IMR-90 (cell line): ENCODE data around the gene SIX6. TPM values are rescaled to one million over a fixed set of nuclear protein-coding genes. Genes with fewer than 3 reads are reported as not detected.
A peak's percentile ranks its signal among the peaks of the same experiment; 100 is the strongest.

ENCODE experiments used
- ATAC-seq: fragments of 200-7000 bp; cut with Tn5 transposase; 2 replicates; pipeline ENCODE4 v1.9.1; 2020; ENCODE audit warnings: low read depth, mild to moderate bottlenecking, moderate library complexity
- BruUV-seq: library from RNA; stranded (reverse); fragments of 400-500 nt; replicated peaks from 2 replicates; lab custom pipeline; 2021; lab: Mats Ljungman, UMichigan
- CTCF ChIA-PET: fragments of 300-600 bp; formaldehyde crosslinking; extraction: SDS; loops from one replicate; lab custom pipeline; 2021; ENCODE audit warnings: antibody characterized with exemption; lab: Yijun Ruan, JAX
- POLR2A ChIA-PET: fragments of 300-600 bp; sonication (Branson Sonifier 250); formaldehyde crosslinking; loops from one replicate; lab custom pipeline; 2022; ENCODE audit warnings: antibody characterized with exemption; ENCODE audit not compliant: unreplicated experiment; lab: Charles Lee
- DNase-seq: peaks from one replicate; pipeline ENCODE4 v3.0.0; 2013
- H2AFZ ChIP-seq: replicated peaks from 2 replicates; pipeline ENCODE3; 2013; ENCODE audit warnings: low read length, mild to moderate bottlenecking; ENCODE audit not compliant: poor library complexity
- H2AK5ac ChIP-seq: 2 replicates; pipeline ENCODE4 v1.6.1; 2013; ENCODE audit warnings: low read depth, low read length, inconsistent platforms
- H2AK9ac ChIP-seq: replicated peaks from 2 replicates; pipeline ENCODE3; 2013; ENCODE audit warnings: mild to moderate bottlenecking, low read depth, low read length, moderate library complexity; ENCODE audit not compliant: poor library complexity
- H2BK120ac ChIP-seq: 2 replicates; pipeline ENCODE4 v1.6.1; 2013; ENCODE audit warnings: low read depth, low read length, inconsistent platforms
- H2BK15ac ChIP-seq: 3 replicates; pipeline ENCODE4 v1.6.1; 2013; ENCODE audit warnings: low read depth, low read length, inconsistent platforms
- H2BK20ac ChIP-seq: 2 replicates; pipeline ENCODE4 v1.6.1; 2013; ENCODE audit warnings: low read depth, mild to moderate bottlenecking, inconsistent platforms, low read length, moderate library complexity
- H2BK5ac ChIP-seq: 2 replicates; pipeline ENCODE4 v1.6.1; 2013; ENCODE audit warnings: mild to moderate bottlenecking, low read depth, low read length, inconsistent platforms; ENCODE audit not compliant: poor library complexity, severe bottlenecking
- H3K14ac ChIP-seq: replicated peaks from 2 replicates; pipeline ENCODE4 v1.6.1; 2013; ENCODE audit warnings: low read depth, low read length, inconsistent platforms
- H3K18ac ChIP-seq: 2 replicates; pipeline ENCODE4 v1.6.1; 2013; ENCODE audit warnings: low read depth, low read length, control low read depth
- H3K23ac ChIP-seq: 2 replicates; pipeline ENCODE4 v1.6.1; 2013; ENCODE audit warnings: low read depth, low read length, inconsistent platforms
- H3K27ac ChIP-seq: 2 replicates; pipeline ENCODE4 v1.5.1; 2013; ENCODE audit warnings: mild to moderate bottlenecking, control low read depth, low read length; ENCODE audit not compliant: insufficient read depth
- H3K27me3 ChIP-seq: 2 replicates; pipeline ENCODE4 v1.6.1; 2013; ENCODE audit warnings: low read length; ENCODE audit not compliant: control insufficient read depth, insufficient read depth
- H3K36me3 ChIP-seq: 2 replicates; pipeline ENCODE4 v1.6.1; 2013; ENCODE audit warnings: low read length, mixed read lengths; ENCODE audit not compliant: control insufficient read depth, insufficient read depth
- H3K4ac ChIP-seq: 2 replicates; pipeline ENCODE4 v1.6.1; 2013; ENCODE audit warnings: low read depth, low read length, inconsistent platforms
- H3K4me1 ChIP-seq: 2 replicates; pipeline ENCODE4 v1.6.1; 2013; ENCODE audit warnings: low read length, mixed read lengths; ENCODE audit not compliant: control insufficient read depth, insufficient read depth
- H3K4me2 ChIP-seq: 2 replicates; pipeline ENCODE4 v1.6.1; 2013; ENCODE audit warnings: low read depth, mild to moderate bottlenecking, control low read depth, low read length, moderate library complexity
- H3K4me3 ChIP-seq: 2 replicates; pipeline ENCODE4 v1.5.1; 2013; ENCODE audit warnings: low read depth, mild to moderate bottlenecking, control low read depth, low read length, moderate library complexity; ENCODE audit not compliant: insufficient read depth
- H3K56ac ChIP-seq: 2 replicates; pipeline ENCODE4 v1.6.1; 2013; ENCODE audit warnings: low read length, inconsistent platforms; ENCODE audit not compliant: insufficient read depth; ENCODE audit errors: extremely low read depth
- H3K79me1 ChIP-seq, 2 experiments: 2 replicates each; pipeline ENCODE4 v1.6.1; 2013; ENCODE audit warnings: low read length in 2 of 2, inconsistent platforms in 1 of 2, low read depth in 1 of 2
- H3K9ac ChIP-seq: 2 replicates; pipeline ENCODE4 v1.6.1; 2013; ENCODE audit warnings: low read depth, low read length, control low read depth
- H3K9me1 ChIP-seq: 2 replicates; pipeline ENCODE4 v1.6.1; 2013; ENCODE audit warnings: low read length, inconsistent platforms; ENCODE audit not compliant: insufficient read depth
- H3K9me3 ChIP-seq: 2 replicates; pipeline ENCODE4 v1.6.1; 2013; ENCODE audit warnings: low read length; ENCODE audit not compliant: control insufficient read depth, insufficient read depth
- H4K20me1 ChIP-seq: 2 replicates; pipeline ENCODE4 v1.6.1; 2013; ENCODE audit warnings: low read length, inconsistent platforms; ENCODE audit not compliant: insufficient read depth
- H4K5ac ChIP-seq: 2 replicates; pipeline ENCODE4 v1.6.1; 2013; ENCODE audit warnings: mild to moderate bottlenecking, low read depth, low read length, control low read depth
- H4K8ac ChIP-seq, 2 experiments: 2 replicates each; pipeline ENCODE4 v1.6.1; 2013; ENCODE audit warnings: low read depth in 2 of 2, low read length in 2 of 2, control low read depth in 1 of 2, inconsistent platforms in 1 of 2
- H4K91ac ChIP-seq: 2 replicates; pipeline ENCODE4 v1.6.1; 2013; ENCODE audit warnings: low read depth, low read length, inconsistent platforms; ENCODE audit not compliant: insufficient read depth
- BHLHE40 ChIP-seq: fragments of 150-350 bp; IDR thresholded peaks from 2 replicates; pipeline ENCODE4 v1.6.1; 2016; ENCODE audit warnings: mild to moderate bottlenecking, low read depth, low read length
- CHD1 ChIP-seq: IDR thresholded peaks from 2 replicates; pipeline ENCODE4 v1.6.1; 2012; ENCODE audit warnings: low read depth, low read length, improper control_type of control experiment
- CTCF ChIP-seq: conservative IDR thresholded peaks from 2 replicates; pipeline ENCODE4 v1.5.1; 2012; ENCODE audit warnings: mild to moderate bottlenecking, low read depth, low read length, improper control_type of control experiment
- ELK1 ChIP-seq: fragments of 150-350 bp; IDR thresholded peaks from 2 replicates; pipeline ENCODE4 v1.6.1; 2016; ENCODE audit warnings: low read depth, mild to moderate bottlenecking, low read length, moderate library complexity, borderline replicate concordance
- FOS ChIP-seq: fragments of 150-350 bp; IDR thresholded peaks from 2 replicates; pipeline ENCODE4 v1.6.1; 2016; ENCODE audit warnings: low read depth, low read length
- POLR2A ChIP-seq: IDR thresholded peaks from 2 replicates; pipeline ENCODE4 v1.6.1; 2012; ENCODE audit warnings: mild to moderate bottlenecking, low read depth, low read length
- WGBS, 2 experiments: methylation state at CpG; one replicate each; pipeline versions ENCODE4 v1.1.5 to v1.1.7; 2013; ENCODE audit warnings: missing lambda C conversion rate in 2 of 2; ENCODE audit not compliant: insufficient read length in 1 of 2; ENCODE audit errors: extremely low coverage in 2 of 2; 5-methylcytosine and 5-hydroxymethylcytosine counted together
- dilution Hi-C: fragments of 300-500 bp; cut with HindIII; formaldehyde crosslinking; loops from one replicate; pipeline ENCODE4 v1.14.3; 2018; ENCODE audit warnings: low sequenced_read_pairs; ENCODE audit not compliant: unreplicated experiment
- in situ Hi-C: fragments of 300-500 bp; cut with MboI; formaldehyde crosslinking; loops from 3 replicates; pipeline ENCODE4 v1.14.3; 2019; ENCODE audit warnings: low sequenced_read_pairs, inconsistent platforms, mixed read lengths
- intact Hi-C: fragments of 100-400 bp; cut with micrococcal nuclease; formaldehyde crosslinking; loops from 2 replicates; pipeline ENCODE4 v1.10.0; 2022
- polyA plus RNA-seq, 3 experiments: library from polyadenylated mRNA; depleted of rRNA; stranded (reverse); fragments of >200 nt; gene quantifications; 2 replicates each; pipeline ENCODE4 v1.2.3, GENCODE V29; 2012; ENCODE audit warnings: low replicate concordance in 1 of 3
- total RNA-seq: library from RNA; depleted of rRNA; stranded (reverse); fragments of >200 nt; gene quantifications from 2 replicates; pipeline ENCODE4 v1.2.3, GENCODE V29; 2012

Gene SIX6
- total and polyA plus RNA-seq, 2 of the 4 experiments (the other 2 are of a cell fraction): not detected

GRCh38 chr14:60512973-60513571 is 4.1 kb downstream of the SIX6 start:
- H3K9me1 ChIP-seq: no peaks in the 10 kb centered on the region
- ATAC-seq (no peak), DNase-seq (no peak)
- no peak overlapping the region for H2BK120ac ChIP-seq
- dilution Hi-C loops (no loop called here), in situ Hi-C loops (no loop called here), intact Hi-C loops (no loop called here)
- H3K9me3 ChIP-seq: peaks cover 21% of the 10 kb centered on the region
- H3K4me3 ChIP-seq: no peak overlapping the region
- H4K20me1 ChIP-seq: no peaks in the 10 kb centered on the region
- no peak overlapping the region for H3K56ac ChIP-seq
- H3K4me2 ChIP-seq: no peak overlapping the region
- no peak overlapping the region for H3K23ac ChIP-seq
- H3K4me1 ChIP-seq: peaks cover 2% of the 10 kb centered on the region; the same call in 1 of the 2 replicates
- no peak overlapping the region for H4K91ac ChIP-seq
- ChIA-PET POLR2A (no interaction called here), CTCF (no interaction called here)
- H3K27ac ChIP-seq: no peak overlapping the region
- peak overlapping the region; percentile 14 for H2AFZ ChIP-seq
- H2BK20ac ChIP-seq: no peak overlapping the region
- H4K8ac ChIP-seq: no peak overlapping the region
- 26% methylated on average over 3 of the region's 7 CpGs; no CpG with 5 or more reads in 1 of the 2 experiments for WGBS, 2 experiments
- H2BK15ac ChIP-seq: no peak overlapping the region
- no peak overlapping the region for H2BK5ac ChIP-seq
- peaks cover 83% of the 10 kb centered on the region for H3K27me3 ChIP-seq
- H2AK5ac ChIP-seq: no peak overlapping the region
- H3K18ac ChIP-seq: no peak overlapping the region
- no peak overlapping the region for H3K14ac ChIP-seq
- H3K9ac ChIP-seq: no peak overlapping the region
- no peak overlapping the region for H3K4ac ChIP-seq
- no peak for TF ChIP-seq CHD1
- TF ChIP-seq POLR2A: no peak
- TF ChIP-seq ELK1: no peak
- no peak for TF ChIP-seq CTCF
- TF ChIP-seq FOS: no peak
- TF ChIP-seq BHLHE40: no peak
- no TSS peak for BruUV-seq
- H4K5ac ChIP-seq: no peak overlapping the region
- no peaks in the 10 kb centered on the region for H3K36me3 ChIP-seq
- H2AK9ac ChIP-seq: no peak overlapping the region
- H3K79me1 ChIP-seq: no peaks in the 10 kb centered on the region
